Body of pancreas (tissue), 4 donors: Measurements from ENCODE around the gene CEP170B.

Experiments
- CTCF ChIP-seq, 7 experiments: fragments of 450-650 bp in 4 of 7; fragments of 200-600 bp in 3 of 7; sonication (generic) in 3 of 7; IDR thresholded peaks; one replicate each; pipeline ENCODE4 v1.5.1; 2016 to 2019; ENCODE audit warnings: antibody characterized with exemption in 7 of 7
- POLR2A ChIP-seq, 3 donors: fragments of 450-650 bp; IDR thresholded peaks; one replicate each; pipeline ENCODE4 v1.6.1; 2016; ENCODE audit warnings: antibody characterized with exemption in 3 of 3, mild to moderate bottlenecking in 2 of 3

GRCh38 chr14:104919993-104920315 lies 54.9 kb downstream of the CEP170B start:
- no peak for TF ChIP-seq CTCF (IDR thresholded peaks at IDR 0.05)
- no peak for TF ChIP-seq POLR2A (IDR thresholded peaks at IDR 0.05)
